Activated B cell treated with CpG ODN at 0.5 μM for 24 hours (primary cell): ENCODE measurements around the gene SCYL3. TPM values are rescaled to one million over a fixed set of nuclear protein-coding genes. Genes with fewer than 3 reads are reported as not detected.
A peak's percentile ranks its signal among the peaks of the same experiment; 100 is the strongest.

Experiments
- ATAC-seq: fragments of 200-7000 bp; cut with Tn5 transposase; one replicate; pipeline ENCODE4 v1.10.0; 2021; ENCODE audit warnings: low read depth, mild to moderate bottlenecking, moderate library complexity
- CTCF ChIA-PET: fragments of 350-600 bp; sonication (Branson Sonifier 250); formaldehyde crosslinking; loops from one replicate; lab custom pipeline; 2021; ENCODE audit warnings: antibody characterized with exemption; lab: Charles Lee
- POLR2A ChIA-PET: fragments of 350-600 bp; sonication (Branson Sonifier 250); formaldehyde crosslinking; loops from one replicate; lab custom pipeline; 2021; ENCODE audit warnings: antibody characterized with exemption; lab: Charles Lee
- DNase-seq: peaks from one replicate; pipeline ENCODE4 v3.0.0; 2022
- H3K27ac Mint-ChIP-seq: one replicate; pipeline ENCODE4 v1.8.0; 2020; ENCODE audit warnings: mixed read lengths
- H3K27me3 Mint-ChIP-seq: one replicate; pipeline ENCODE4 v1.8.0; 2021; ENCODE audit warnings: mixed read lengths
- H3K36me3 Mint-ChIP-seq: one replicate; pipeline ENCODE4 v1.8.0; 2021; ENCODE audit warnings: low read depth, mixed read lengths
- H3K4me1 Mint-ChIP-seq: one replicate; pipeline ENCODE4 v1.8.0; 2021; ENCODE audit warnings: mixed read lengths
- H3K4me3 Mint-ChIP-seq: one replicate; pipeline ENCODE4 v1.8.0; 2020; ENCODE audit warnings: mild to moderate bottlenecking, mixed read lengths
- H3K9me3 Mint-ChIP-seq: one replicate; pipeline ENCODE4 v1.8.0; 2020; ENCODE audit warnings: mixed read lengths
- CTCF ChIP-seq: fragments of 200-600 bp; IDR thresholded peaks from one replicate; pipeline ENCODE4 v1.8.0; 2022; ENCODE audit warnings: antibody characterized with exemption, mild to moderate bottlenecking
- intact Hi-C: fragments of 100-400 bp; cut with micrococcal nuclease; formaldehyde crosslinking; loops from one replicate; pipeline ENCODE4 v1.15.1; 2024
- total RNA-seq: library from RNA; stranded (reverse); gene quantifications from 2 replicates; pipeline ENCODE4 v1.2.3, GENCODE V29; 2022

Gene SCYL3
- total RNA-seq, 1 donor from 2014 or later: 16.2 TPM

DNA sequence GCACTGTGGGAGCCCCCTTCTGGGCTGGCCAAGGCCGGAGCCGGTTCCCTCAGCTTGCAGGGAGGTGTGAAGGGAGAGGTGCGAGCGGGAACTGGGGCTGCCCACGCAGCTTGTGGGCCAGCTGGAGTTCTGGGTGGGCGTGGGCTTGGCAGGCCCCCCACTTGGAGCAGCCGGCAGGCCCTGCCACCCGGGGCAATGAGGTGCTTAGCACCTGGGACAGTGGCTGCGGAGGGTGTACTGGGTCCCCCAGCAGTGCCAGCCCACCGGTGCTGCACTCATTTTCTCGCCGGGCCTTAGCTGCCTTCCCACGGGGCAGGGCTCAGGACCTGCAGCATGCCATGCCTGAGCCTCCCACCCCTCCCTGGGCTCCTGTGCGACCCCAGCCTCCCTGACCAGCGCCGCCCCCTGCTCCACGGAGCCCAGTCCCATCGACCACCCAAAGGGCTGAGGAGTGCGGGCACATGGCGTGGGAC, 11.6 kb downstream of the SCYL3 start:
- Mint-ChIP-seq H3K4me3 (no peak overlapping the region), H3K27ac (no peak overlapping the region), H3K9me3 (no peaks in the 10 kb centered on the region), H3K36me3 (peaks cover 57% of the 10 kb centered on the region), H3K27me3 (no peaks in the 10 kb centered on the region), H3K4me1 (peaks cover 31% of the 10 kb centered on the region)
- DNase-seq: no peak
- ChIA-PET POLR2A (no interaction called here), CTCF (no interaction called here)
- no peak for TF ChIP-seq CTCF
- intact Hi-C loops: no loop called here
- no peak for ATAC-seq

DNA sequence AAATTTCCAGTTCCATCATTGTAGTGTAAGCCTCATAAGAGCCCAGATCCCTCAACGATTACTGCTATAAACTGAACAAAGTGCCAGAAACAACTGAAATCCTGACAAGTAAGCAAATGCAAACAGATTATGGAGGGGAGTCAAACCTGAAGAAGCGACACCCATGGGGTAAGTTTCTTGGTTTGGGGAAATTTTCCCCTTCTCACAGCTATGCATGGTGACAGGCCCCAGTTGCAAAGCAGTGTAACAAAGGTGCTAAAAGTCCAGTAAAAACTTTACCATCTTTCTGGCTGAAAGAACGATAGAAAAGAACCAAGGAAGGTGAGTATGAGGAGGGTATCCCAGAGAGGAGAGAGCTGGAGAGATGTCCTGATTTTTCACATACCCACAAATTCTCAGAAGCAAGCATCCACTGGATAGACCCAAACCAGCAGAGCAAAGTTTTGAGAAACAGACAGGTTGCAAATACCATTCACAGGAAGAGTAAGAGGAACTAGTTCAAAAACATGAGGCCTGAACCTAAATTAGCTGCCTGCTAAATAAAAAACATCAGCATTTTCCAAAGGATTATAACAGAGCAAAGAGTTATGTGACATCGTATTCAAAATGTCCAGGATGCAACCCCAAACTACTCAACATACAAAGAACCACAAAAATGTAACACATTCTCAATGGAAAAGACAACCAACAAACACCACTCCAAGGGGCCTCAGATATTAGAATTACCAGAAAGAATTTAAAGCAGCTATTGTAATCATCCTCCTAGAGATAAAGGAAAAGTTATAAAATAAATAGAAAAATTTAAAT, 14.5 kb downstream of the SCYL3 start:
- H3K27me3 Mint-ChIP-seq: no peaks in the 10 kb centered on the region
- no peak for TF ChIP-seq CTCF
- peak overlapping the region; percentile 71 for H3K27ac Mint-ChIP-seq
- ChIA-PET CTCF (no interaction called here), POLR2A (interaction anchor here (0.9 kb wide), 1 partner anchor 14 kb away, joined by 6 read pairs; the partner anchor contains the start of gene SCYL3)
- no peak for ATAC-seq
- peaks cover 56% of the 10 kb centered on the region for H3K36me3 Mint-ChIP-seq
- peaks cover 41% of the 10 kb centered on the region for H3K4me1 Mint-ChIP-seq
- H3K4me3 Mint-ChIP-seq: peak overlapping the region; percentile 46
- no peak for DNase-seq
- intact Hi-C loops: no loop called here
- no peaks in the 10 kb centered on the region for H3K9me3 Mint-ChIP-seq

DNA sequence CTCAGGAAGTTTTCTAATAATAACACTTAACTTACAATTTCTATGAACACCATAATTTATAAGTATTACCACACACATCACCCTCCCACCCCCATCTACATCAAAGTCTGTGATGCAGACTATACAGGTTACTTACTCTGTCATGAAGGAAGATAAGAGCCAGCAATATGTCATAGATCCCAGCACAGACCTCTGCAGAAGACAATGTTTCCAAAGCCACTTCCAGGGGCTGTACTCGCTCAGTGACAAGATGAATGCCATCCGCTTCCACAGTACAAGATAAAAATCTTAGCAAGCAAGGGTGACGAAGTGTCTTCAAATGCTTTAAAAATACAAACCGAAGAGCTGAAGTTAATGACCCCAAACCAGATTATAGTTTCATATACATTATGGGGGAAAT, 15.2 kb downstream of the SCYL3 start:
- no peak for DNase-seq
- H3K27me3 Mint-ChIP-seq: no peaks in the 10 kb centered on the region
- intact Hi-C loops: no loop called here
- H3K27ac Mint-ChIP-seq: no peak overlapping the region
- CTCF ChIA-PET: no interaction called here
- POLR2A ChIA-PET: interaction anchor here (0.9 kb wide), 1 partner anchor 15 kb away, joined by 6 read pairs; the partner anchor contains the start of gene SCYL3
- TF ChIP-seq CTCF: no peak
- no peak overlapping the region for H3K4me3 Mint-ChIP-seq
- ATAC-seq: no peak
- no peaks in the 10 kb centered on the region for H3K9me3 Mint-ChIP-seq
- peaks cover 63% of the 10 kb centered on the region for H3K36me3 Mint-ChIP-seq
- peaks cover 49% of the 10 kb centered on the region for H3K4me1 Mint-ChIP-seq

DNA sequence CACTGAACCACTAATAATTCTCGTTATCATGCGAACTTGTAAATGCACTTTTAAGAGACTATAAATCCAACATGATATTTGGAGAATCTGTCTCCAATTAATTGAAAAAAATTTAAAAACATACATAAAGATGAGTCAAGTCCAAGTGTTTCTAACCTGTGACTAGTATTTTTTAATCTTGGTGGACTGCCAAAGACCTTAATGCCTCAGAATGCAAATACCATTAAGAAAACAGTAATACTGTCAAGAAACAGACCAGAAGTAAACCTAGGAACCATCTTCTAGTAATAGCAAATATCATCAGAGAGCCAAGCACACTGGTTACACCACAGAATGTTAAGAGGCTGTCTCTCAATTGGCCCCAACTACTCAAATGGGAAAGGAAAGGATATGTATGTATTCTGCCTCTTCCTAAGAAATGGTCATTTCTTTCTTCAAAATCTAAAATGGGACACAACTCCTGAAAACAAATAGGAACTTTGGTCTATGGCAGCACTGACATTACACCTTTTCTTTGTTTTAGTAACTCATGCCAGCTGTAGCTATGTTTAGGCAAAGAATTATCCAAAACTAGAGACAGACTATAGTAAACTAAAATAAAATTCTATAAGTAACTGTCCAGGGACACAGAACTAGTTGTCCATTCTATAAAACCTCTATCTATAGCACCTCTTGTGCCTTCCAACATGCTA, 15.8 kb downstream of the SCYL3 start:
- TF ChIP-seq CTCF: no peak
- Mint-ChIP-seq H3K4me1 (peaks cover 51% of the 10 kb centered on the region), H3K27ac (no peak overlapping the region), H3K27me3 (no peaks in the 10 kb centered on the region), H3K9me3 (no peaks in the 10 kb centered on the region), H3K36me3 (peaks cover 65% of the 10 kb centered on the region), H3K4me3 (no peak overlapping the region)
- intact Hi-C loops: no loop called here
- DNase-seq (no peak), ATAC-seq (no peak)
- POLR2A ChIA-PET: interaction anchor here (0.9 kb wide), 1 partner anchor 16 kb away, joined by 6 read pairs; the partner anchor contains the start of gene SCYL3
- CTCF ChIA-PET: no interaction called here

- Mint-ChIP-seq H3K9me3 (no peaks in the 10 kb centered on the region), H3K4me3 (no peak overlapping the region), H3K27me3 (no peaks in the 10 kb centered on the region), H3K36me3 (peaks cover 86% of the 10 kb centered on the region), H3K4me1 (peaks cover 39% of the 10 kb centered on the region), H3K27ac (peak overlapping the region; percentile 32)
- POLR2A ChIA-PET: no interaction called here
- ATAC-seq (no peak), DNase-seq (no peak)
- CTCF ChIA-PET: no interaction called here
- TF ChIP-seq CTCF: no peak
- intact Hi-C loops: no loop called here
These were observed 19.5 kb downstream of the SCYL3 start for GRCh38 chr1:169874229-169874628.
